HG02759 (cell line): ENCODE data around the gene B4GALT5.
A peak's percentile ranks its signal among the peaks of the same experiment; 100 is the strongest.
"Not testable (repeated sequence)": the region's sequence is repeated elsewhere in the genome, so short reads cannot be mapped to it uniquely, and the experiment has no call there.

Source experiments
- ATAC-seq: cut with Tn5 transposase; IDR thresholded peaks from one replicate; pipeline ENCODE4 v1.9.1; 2021; ENCODE audit warnings: mild to moderate bottlenecking, moderate library complexity; ENCODE audit not compliant: unreplicated experiment

The B4GALT5 gene

GRCh38 chr20:49631856-49632418, 81.7 kb downstream of the B4GALT5 start:
- ATAC-seq: no peak

GRCh38 chr20:49631061-49631716, 82.5 kb downstream of the B4GALT5 start:
- ATAC-seq: peak; percentile 31

GRCh38 chr20:49630396-49630951, 83.2 kb downstream of the B4GALT5 start:
- ATAC-seq: peak; percentile 84

- no peak for ATAC-seq
Observed at GRCh38 chr20:49629606-49630005, 84.1 kb downstream of the B4GALT5 start.

- not testable (repeated sequence) for ATAC-seq
Observed at GRCh38 chr20:49628280-49628679, 85.4 kb downstream of the B4GALT5 start.

- no peak for ATAC-seq
Observed at GRCh38 chr20:49627329-49627761, 86.3 kb downstream of the B4GALT5 start.

- not testable (repeated sequence) for ATAC-seq
Observed at GRCh38 chr20:49624988-49625387, 88.7 kb downstream of the B4GALT5 start.

- ATAC-seq: no peak
Observed at GRCh38 chr20:49624317-49624716, 89.4 kb downstream of the B4GALT5 start.

- ATAC-seq: no peak
Observed at GRCh38 chr20:49622243-49622642, 91.4 kb downstream of the B4GALT5 start.

GRCh38 chr20:49620364-49621240, 93.1 kb downstream of the B4GALT5 start:
- peak; percentile 79 for ATAC-seq

- ATAC-seq: no peak
Observed at GRCh38 chr20:49619113-49620048, 94.3 kb downstream of the B4GALT5 start.

- ATAC-seq: no peak
Observed at GRCh38 chr20:49618289-49618688, 95.4 kb downstream of the B4GALT5 start.

- ATAC-seq: not testable (repeated sequence)
Observed at GRCh38 chr20:49617394-49617793, 96.3 kb downstream of the B4GALT5 start.

- ATAC-seq: no peak
Observed at GRCh38 chr20:49616154-49617007, 97.3 kb downstream of the B4GALT5 start.

GRCh38 chr20:49615401-49616153, 98.1 kb downstream of the B4GALT5 start:
- no peak for ATAC-seq

GRCh38 chr20:49615051-49615400, 98.7 kb downstream of the B4GALT5 start:
- ATAC-seq: not testable (repeated sequence)

GRCh38 chr20:49614338-49615050, 99.2 kb downstream of the B4GALT5 start:
- no peak for ATAC-seq

GRCh38 chr20:49612127-49612738, 101.4 kb downstream of the B4GALT5 start:
- no peak for ATAC-seq
